Gastrocnemius medialis (tissue), 4 donors: ENCODE measurements around the gene COL9A3.

Source experiments
- CTCF ChIP-seq, 5 experiments: fragments of 450-650 bp in 3 of 5; fragments of 200-600 bp in 2 of 5; sonication (generic) in 2 of 5; IDR thresholded peaks in 4 of 5; conservative IDR thresholded peaks in 1 of 5; 1 replicate in 4 of 5; 2 replicates in 1 of 5; pipeline ENCODE4 v1.5.1; 2016 to 2019; ENCODE audit warnings: antibody characterized with exemption in 5 of 5, mild to moderate bottlenecking in 3 of 5, moderate library complexity in 3 of 5
- POLR2A ChIP-seq, 2 donors: fragments of 450-650 bp; IDR thresholded peaks; one replicate each; pipeline ENCODE4 v1.6.1; 2017; ENCODE audit warnings: antibody characterized with exemption in 2 of 2, mild to moderate bottlenecking in 2 of 2, moderate library complexity in 2 of 2

- TF ChIP-seq POLR2A (IDR thresholded peaks at IDR 0.05), result no peak
- no peak for TF ChIP-seq CTCF (IDR thresholded peaks at IDR 0.05 in 4 of 5, conservative IDR thresholded peaks at IDR 0.05 in 1 of 5)
Observed at GRCh38 chr20:62831361-62831788, 14.5 kb downstream of the COL9A3 start.
